OCI-LY1 (cell line): ENCODE data around the gene DIP2C.

ENCODE experiments used
- H2AFZ ChIP-seq: fragments of 200-600 bp; sonication (generic), shearing (Covaris generic); 2 replicates; pipeline ENCODE4 v1.6.0; 2014; ENCODE audit warnings: antibody characterized with exemption, mild to moderate bottlenecking, low read length
- H3F3A ChIP-seq: fragments of 200-600 bp; sonication (generic), shearing (Covaris generic); 2 replicates; pipeline ENCODE4 v1.6.0; 2014; ENCODE audit warnings: mild to moderate bottlenecking, antibody characterized with exemption, low read length, moderate library complexity; ENCODE audit not compliant: insufficient read depth
- H3K27ac ChIP-seq: fragments of 200-600 bp; sonication (generic); 2 replicates; pipeline ENCODE4 v1.5.1; 2014; ENCODE audit warnings: low read length, mixed run types, mild to moderate bottlenecking, low read depth; ENCODE audit not compliant: poor library complexity, severe bottlenecking
- H3K27me3 ChIP-seq: fragments of 200-600 bp; sonication (generic); 2 replicates; pipeline ENCODE4 v1.6.0; 2014; ENCODE audit warnings: antibody characterized with exemption, mild to moderate bottlenecking, low read length, moderate library complexity; ENCODE audit not compliant: insufficient read depth
- H3K36me3 ChIP-seq: fragments of 200-600 bp; sonication (generic); 2 replicates; pipeline ENCODE4 v1.6.1; 2014; ENCODE audit warnings: mild to moderate bottlenecking, antibody characterized with exemption, low read length, moderate library complexity, mixed read lengths; ENCODE audit not compliant: insufficient read depth
- H3K4me1 ChIP-seq: fragments of 200-600 bp; sonication (generic); 2 replicates; pipeline ENCODE4 v1.5.1; 2014; ENCODE audit warnings: mild to moderate bottlenecking, low read length, moderate library complexity; ENCODE audit not compliant: insufficient read depth, severe bottlenecking
- H3K4me2 ChIP-seq: fragments of 200-600 bp; sonication (generic), shearing (Covaris generic); 2 replicates; pipeline ENCODE4 v1.6.1; 2014; ENCODE audit warnings: low read length
- H3K4me3 ChIP-seq: fragments of 200-600 bp; sonication (generic); 2 replicates; pipeline ENCODE4 v1.5.1; 2014; ENCODE audit warnings: low read length, low read depth, mild to moderate bottlenecking, mixed read lengths; ENCODE audit not compliant: poor library complexity, severe bottlenecking
- H3K79me2 ChIP-seq: fragments of 200-600 bp; shearing (Covaris generic); 2 replicates; pipeline ENCODE4 v1.6.1; 2016; ENCODE audit warnings: mixed run types, low read length, mixed read lengths; ENCODE audit not compliant: insufficient read depth
- H3K9ac ChIP-seq: fragments of 200-600 bp; sonication (generic), shearing (Covaris generic); 2 replicates; pipeline ENCODE4 v1.6.1; 2014; ENCODE audit warnings: mild to moderate bottlenecking, low read length, mixed read lengths
- H3K9me2 ChIP-seq: fragments of 200-600 bp; sonication (generic), shearing (Covaris generic); 2 replicates; pipeline ENCODE4 v1.6.1; 2014; ENCODE audit warnings: low read depth, mild to moderate bottlenecking, low read length, mixed read lengths
- H3K9me3 ChIP-seq: fragments of 200-600 bp; shearing (Covaris generic); 2 replicates; pipeline ENCODE4 v1.6.1; 2014; ENCODE audit warnings: low read length, mixed read lengths
- H4K20me1 ChIP-seq: fragments of 200-600 bp; sonication (generic), shearing (Covaris generic); 2 replicates; pipeline ENCODE4 v1.6.0; 2016; ENCODE audit warnings: mild to moderate bottlenecking, low read length; ENCODE audit not compliant: insufficient read depth
- CTCF ChIP-seq: fragments of 200-600 bp; sonication (generic), shearing (Covaris generic); IDR thresholded peaks from 2 replicates; pipeline ENCODE4 v1.5.1; 2017; ENCODE audit warnings: mild to moderate bottlenecking, antibody characterized with exemption, low read length, moderate library complexity, mixed read lengths
- EZH2 ChIP-seq: fragments of 200-600 bp; sonication (generic), shearing (Covaris generic); IDR thresholded peaks from 2 replicates; pipeline ENCODE4 v1.8.0; 2017; ENCODE audit warnings: borderline replicate concordance, mixed run types, mild to moderate bottlenecking, antibody characterized with exemption, low read length, moderate library complexity, mixed read lengths

The DIP2C gene

GRCh38 chr10:575402-576129 is 113.9 kb downstream of the DIP2C start:
- H3K9ac ChIP-seq = peak overlapping the region; percentile 54; the same call in 1 of the 2 replicates
- H3K79me2 ChIP-seq = peaks cover 47% of the 10 kb centered on the region
- peak overlapping the region; percentile 90 for H3K27ac ChIP-seq

GRCh38 chr10:572696-573095 is 116.8 kb downstream of the DIP2C start:
- peak overlapping the region; percentile 64 for H3K9ac ChIP-seq
- H3K9me3 ChIP-seq = peaks cover 7% of the 10 kb centered on the region
- peak overlapping the region; percentile 43 for H3K4me3 ChIP-seq
- H4K20me1 ChIP-seq = no peaks in the 10 kb centered on the region
- H3K4me2 ChIP-seq = peak overlapping the region; percentile 67
- peaks cover 32% of the 10 kb centered on the region for H3K79me2 ChIP-seq
- no peak overlapping the region for H2AFZ ChIP-seq
- peaks cover 37% of the 10 kb centered on the region for H3K36me3 ChIP-seq
- no peaks in the 10 kb centered on the region for H3F3A ChIP-seq
- peaks cover 76% of the 10 kb centered on the region for H3K4me1 ChIP-seq
- TF ChIP-seq EZH2 (no peak), CTCF (no peak)
- no peaks in the 10 kb centered on the region for H3K27me3 ChIP-seq
- peak overlapping the region; percentile 90 for H3K27ac ChIP-seq
- H3K9me2 ChIP-seq = no peaks in the 10 kb centered on the region

More at GRCh38 chr10:575402-576129, 113.9 kb downstream of the DIP2C start:
- Histone ChIP-seq H2AFZ (no peak overlapping the region), H3F3A (no peaks in the 10 kb centered on the region), H3K27me3 (no peaks in the 10 kb centered on the region), H3K4me2 (peak overlapping the region; percentile 35), H3K36me3 (peaks cover 46% of the 10 kb centered on the region), H4K20me1 (no peaks in the 10 kb centered on the region), H3K9me2 (no peaks in the 10 kb centered on the region), H3K9me3 (peaks cover 3% of the 10 kb centered on the region; the same call in 1 of the 2 replicates), H3K4me1 (peaks cover 71% of the 10 kb centered on the region), H3K4me3 (peak overlapping the region; percentile 3)
- TF ChIP-seq CTCF = no peak
- no peak for TF ChIP-seq EZH2

- Histone ChIP-seq H3K4me3 (no peak overlapping the region), H3K9me3 (peaks cover 7% of the 10 kb centered on the region), H3K4me1 (peaks cover 76% of the 10 kb centered on the region), H3K36me3 (peaks cover 37% of the 10 kb centered on the region), H3K79me2 (peaks cover 25% of the 10 kb centered on the region), H3K27ac (peak overlapping the region; percentile 90), H3F3A (no peaks in the 10 kb centered on the region; the same call in 1 of the 2 replicates), H3K27me3 (no peaks in the 10 kb centered on the region), H3K9ac (peak overlapping the region; percentile 64; the same call in 1 of the 2 replicates), H3K9me2 (no peaks in the 10 kb centered on the region), H3K4me2 (peak overlapping the region; percentile 67; the same call in 1 of the 2 replicates), H4K20me1 (no peaks in the 10 kb centered on the region), H2AFZ (no peak overlapping the region)
- no peak for TF ChIP-seq CTCF
- no peak for TF ChIP-seq EZH2
These were observed 117.6 kb downstream of the DIP2C start for GRCh38 chr10:571688-572451.
